Measurements from ENCODE around the gene TET1. TPM values are rescaled to one million over a fixed set of nuclear protein-coding genes. Genes with fewer than 3 reads are reported as not detected.
A peak's percentile ranks its signal among the peaks of the same experiment; 100 is the strongest.
"Not testable (repeated sequence)": the region's sequence is repeated elsewhere in the genome, so short reads cannot be mapped to it uniquely, and the experiment has no call there.

Gene TET1
- total RNA-seq, 2 donors from 2014 or later, result 0.82 to 1.6 TPM

DNA sequence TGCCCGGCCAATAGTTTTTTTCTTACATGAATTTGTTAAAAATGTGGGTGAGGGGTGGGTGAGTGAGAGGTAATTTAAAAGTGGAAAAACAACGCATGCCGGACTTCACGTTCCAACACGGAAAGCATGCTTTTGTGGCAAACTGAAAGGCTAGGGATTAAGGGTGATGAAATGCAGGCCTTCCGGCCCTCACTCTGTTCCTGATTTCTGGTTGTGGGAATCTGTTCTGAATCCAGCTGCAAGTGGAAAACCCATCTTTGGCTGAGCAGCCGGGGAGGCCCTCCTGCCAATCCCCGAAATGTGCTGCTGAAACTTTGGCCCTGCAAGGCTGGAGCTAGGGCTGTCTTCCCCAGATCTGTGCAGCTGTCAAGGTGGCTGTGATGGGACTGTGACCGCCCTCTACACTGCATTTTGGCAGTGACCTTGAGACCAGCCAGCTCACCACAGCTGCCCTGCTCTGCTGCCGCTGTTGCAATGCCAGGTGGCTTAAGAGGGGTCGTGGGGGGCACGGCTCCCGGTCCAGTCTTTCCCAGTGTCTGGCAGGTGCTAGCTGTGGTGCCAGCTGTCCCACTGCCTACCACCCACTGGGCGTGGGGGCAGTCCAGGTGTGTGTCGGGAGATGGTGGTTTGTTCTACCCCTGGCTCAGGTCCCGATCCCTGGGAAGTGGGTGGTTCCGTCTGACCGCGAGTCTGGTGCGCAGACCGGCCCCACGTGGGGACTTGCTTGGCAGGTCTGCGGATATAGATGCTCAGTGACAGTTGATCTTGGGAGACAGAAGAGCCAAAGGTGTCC is 39.0 kb downstream of the TET1 start:
- no peak for DNase-seq (ENCODE audit: low spot score in 2 of 2)
- H3K36me3 Mint-ChIP-seq, result peaks cover 0 to 10% of the 10 kb centered on the region in 2 donors
- H3K27ac Mint-ChIP-seq, result peak overlapping the region in 1 of 2 donors; percentile 79
- H3K9me3 Mint-ChIP-seq, result no peaks in the 10 kb centered on the region
- no peak for ATAC-seq

DNA sequence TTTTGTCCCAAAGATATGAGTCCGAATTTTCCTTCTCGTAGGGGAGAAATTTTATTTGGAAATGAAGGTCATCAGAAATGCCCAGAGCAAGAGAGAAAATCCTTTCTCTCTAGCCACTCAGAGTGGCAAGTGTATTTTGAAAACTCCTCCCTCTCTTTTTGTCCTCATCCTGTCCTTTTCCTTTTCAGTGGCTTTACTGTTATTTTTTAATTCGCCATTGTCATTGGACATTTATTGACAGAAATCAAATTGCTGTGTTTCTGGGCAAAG is 39.6 kb downstream of the TET1 start:
- no peak for ATAC-seq
- Mint-ChIP-seq H3K36me3 (peaks cover 0 to 10% of the 10 kb centered on the region in 2 donors), H3K9me3 (no peaks in the 10 kb centered on the region), H3K27ac (peak overlapping the region in 1 of 2 donors; percentile 79)
- DNase-seq (ENCODE audit: low spot score in 2 of 2), result no peak

DNA sequence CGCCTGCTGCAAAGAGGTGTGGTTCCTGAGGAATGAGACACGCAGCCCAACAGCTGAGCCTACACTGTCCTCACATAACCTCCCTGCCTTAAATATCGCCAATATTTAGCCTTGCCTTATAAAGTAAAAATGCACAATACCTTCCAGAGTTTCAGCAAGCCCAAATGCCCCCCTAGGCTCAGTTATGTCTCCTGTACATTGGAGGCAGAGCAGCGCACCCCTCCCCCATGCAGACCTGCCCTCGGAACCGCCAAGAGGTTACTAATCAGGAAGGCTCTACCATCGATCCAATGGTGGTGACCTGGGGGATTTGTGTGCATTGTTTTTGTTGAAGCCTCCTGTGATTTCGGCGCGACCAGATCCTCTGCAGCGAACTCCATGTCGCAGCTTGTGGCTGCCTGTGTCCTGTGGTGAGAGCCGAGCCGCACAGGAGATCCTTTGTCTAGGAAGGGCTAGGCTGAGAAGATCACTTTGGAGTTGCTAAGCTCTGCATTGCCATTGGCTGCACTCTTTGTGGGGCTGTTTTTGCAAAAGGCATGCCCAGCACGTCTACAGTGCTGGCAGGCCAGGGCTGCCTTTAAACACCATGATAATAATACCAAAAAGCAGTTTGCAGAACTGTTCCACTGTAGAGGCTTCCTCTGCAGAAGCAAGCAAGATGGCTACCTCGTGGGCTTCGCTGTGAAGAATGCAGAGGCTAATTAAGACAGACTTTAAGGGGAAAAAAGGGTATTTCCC is 40.1 kb downstream of the TET1 start:
- ATAC-seq (peak; percentile 89 to 97), DNase-seq (ENCODE audit: low spot score in 2 of 2) (peak; percentile 60 to 64)
- Mint-ChIP-seq H3K27ac (peak overlapping the region; percentile 70 to 79), H3K9me3 (no peaks in the 10 kb centered on the region), H3K36me3 (peaks cover 0 to 10% of the 10 kb centered on the region in 2 donors)

DNA sequence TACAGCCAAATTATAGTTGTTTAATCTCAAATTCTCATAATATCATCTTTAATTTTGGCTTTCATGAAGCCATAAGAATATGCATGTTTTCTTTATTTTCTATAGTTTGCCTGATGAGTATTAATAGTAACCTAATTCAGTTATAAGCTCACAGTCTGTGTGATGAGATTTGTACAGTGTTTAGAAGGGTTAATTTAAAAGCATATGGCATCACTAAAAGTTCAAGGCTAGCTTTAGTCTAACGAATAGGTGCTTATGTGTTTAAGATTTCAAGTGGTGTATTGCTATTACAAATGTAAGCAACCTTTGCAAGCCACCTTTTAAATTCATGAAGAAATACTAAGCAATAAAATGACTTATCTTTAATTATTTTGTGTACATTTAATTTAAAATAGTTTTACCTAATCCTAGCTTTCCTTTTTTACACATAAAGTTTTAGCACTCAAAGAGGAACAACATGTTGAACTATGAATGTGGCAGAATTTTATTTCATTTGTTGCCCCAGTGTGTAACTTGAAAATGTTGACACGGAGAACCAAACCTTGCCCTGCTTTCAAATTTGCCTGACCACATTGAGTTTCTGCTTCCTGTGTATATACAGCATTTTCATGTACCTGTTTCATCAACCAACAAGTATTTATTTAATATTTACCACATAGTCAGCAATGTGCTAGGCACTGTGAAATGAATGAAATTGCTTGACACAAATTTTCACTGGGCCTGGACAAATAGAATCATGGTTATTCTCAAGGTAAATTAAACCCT is 41.5 kb downstream of the TET1 start:
- peaks cover 0 to 10% of the 10 kb centered on the region in 2 donors for H3K36me3 Mint-ChIP-seq
- no peak for DNase-seq (ENCODE audit: low spot score in 2 of 2)
- H3K9me3 Mint-ChIP-seq, result no peaks in the 10 kb centered on the region
- ATAC-seq, result no peak
- H3K27ac Mint-ChIP-seq, result peak overlapping the region in 1 of 2 donors; percentile 79

DNA sequence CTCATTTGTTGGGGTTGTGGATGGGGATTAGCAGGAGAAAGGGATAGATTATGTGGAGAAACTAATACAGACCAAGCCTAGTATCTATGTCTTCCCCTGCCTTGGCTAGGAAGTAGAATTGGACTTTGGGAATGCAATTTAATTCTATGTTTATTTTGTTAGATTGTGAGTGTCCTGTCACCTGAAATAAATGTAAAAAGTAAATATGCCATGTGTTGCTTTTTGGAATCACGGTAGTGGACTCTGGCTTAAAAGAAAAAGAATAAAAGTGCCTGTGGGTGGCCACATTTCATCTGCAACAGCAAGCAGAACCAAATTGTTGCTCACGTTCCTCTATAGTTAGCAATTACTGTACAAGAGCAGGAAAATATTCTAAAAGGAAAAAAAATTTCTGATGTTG is 42.3 kb downstream of the TET1 start:
- ATAC-seq, result no peak
- Mint-ChIP-seq H3K36me3 (peaks cover 0 to 10% of the 10 kb centered on the region in 2 donors), H3K27ac (no peak overlapping the region), H3K9me3 (no peaks in the 10 kb centered on the region)
- DNase-seq (ENCODE audit: low spot score in 2 of 2), result no peak

DNA sequence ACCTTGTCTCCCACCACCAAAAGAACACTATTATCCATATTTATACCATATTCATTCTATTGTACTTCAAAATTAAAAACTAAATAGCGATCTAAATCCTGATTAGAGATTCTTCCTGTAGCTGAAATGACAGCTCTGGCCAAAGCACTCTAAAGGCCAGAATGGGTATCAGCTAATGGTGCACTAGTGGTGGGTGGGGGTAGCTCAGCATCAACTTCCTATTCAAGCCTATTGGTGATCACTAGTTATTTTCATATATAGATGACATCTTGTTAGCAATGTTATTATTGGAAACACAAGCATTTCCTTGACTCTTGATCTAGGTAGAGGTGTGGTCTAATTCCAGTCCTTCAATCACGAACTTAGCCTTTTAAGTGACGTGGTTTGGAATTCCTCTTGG is 43.6 kb downstream of the TET1 start:
- ATAC-seq, result no peak
- no peak for DNase-seq (ENCODE audit: low spot score in 2 of 2)
- H3K36me3 Mint-ChIP-seq, result peaks cover 0 to 10% of the 10 kb centered on the region in 2 donors
- H3K9me3 Mint-ChIP-seq, result no peaks in the 10 kb centered on the region
- H3K27ac Mint-ChIP-seq, result no peak overlapping the region

DNA sequence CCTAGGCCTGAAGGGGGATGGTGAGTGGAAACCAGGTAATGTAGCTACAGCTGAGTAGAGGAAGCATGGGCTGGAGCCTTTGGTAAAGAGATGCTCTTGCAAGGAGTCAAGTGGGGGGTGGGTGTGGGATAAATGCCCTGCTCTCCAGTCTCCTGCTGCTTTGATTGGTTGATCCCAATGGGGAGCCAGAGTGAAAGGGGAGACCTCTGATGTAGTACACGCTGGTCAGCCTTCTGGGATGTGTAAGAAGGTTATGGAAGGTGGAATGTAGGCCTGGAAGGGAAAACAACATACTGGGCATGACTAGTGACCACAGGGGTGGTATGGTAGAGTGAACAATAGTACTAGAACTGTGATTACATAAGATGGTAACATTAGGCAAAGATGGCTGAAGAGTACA is 44.3 kb downstream of the TET1 start:
- ATAC-seq (no peak), DNase-seq (ENCODE audit: low spot score in 2 of 2) (no peak)
- Mint-ChIP-seq H3K9me3 (no peaks in the 10 kb centered on the region), H3K27ac (peak overlapping the region in 1 of 2 donors; percentile 12), H3K36me3 (peaks cover 0 to 10% of the 10 kb centered on the region in 2 donors)

DNA sequence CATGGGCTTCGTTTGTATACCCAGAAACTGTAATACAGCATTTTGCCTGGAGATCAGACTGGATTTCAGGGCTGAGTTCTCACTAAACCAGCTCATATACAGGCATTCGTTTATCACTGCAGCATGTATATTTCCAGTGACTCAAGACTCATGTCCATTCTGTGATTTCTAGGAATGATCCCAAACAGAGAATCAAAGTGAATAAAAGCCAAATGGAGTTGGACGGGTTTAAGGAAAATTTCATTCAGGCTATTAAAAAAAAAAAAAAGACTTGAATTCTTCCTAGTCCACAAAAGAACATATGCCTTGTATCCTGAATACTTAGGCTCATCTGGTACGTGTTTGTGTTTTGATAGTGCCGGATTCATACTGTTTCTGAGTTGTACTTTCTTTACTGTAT is 46.8 kb downstream of the TET1 start:
- Mint-ChIP-seq H3K27ac (no peak overlapping the region), H3K9me3 (no peaks in the 10 kb centered on the region), H3K36me3 (peaks cover 0 to 10% of the 10 kb centered on the region in 2 donors)
- DNase-seq (ENCODE audit: low spot score in 2 of 2) (no peak), ATAC-seq (no peak)

DNA sequence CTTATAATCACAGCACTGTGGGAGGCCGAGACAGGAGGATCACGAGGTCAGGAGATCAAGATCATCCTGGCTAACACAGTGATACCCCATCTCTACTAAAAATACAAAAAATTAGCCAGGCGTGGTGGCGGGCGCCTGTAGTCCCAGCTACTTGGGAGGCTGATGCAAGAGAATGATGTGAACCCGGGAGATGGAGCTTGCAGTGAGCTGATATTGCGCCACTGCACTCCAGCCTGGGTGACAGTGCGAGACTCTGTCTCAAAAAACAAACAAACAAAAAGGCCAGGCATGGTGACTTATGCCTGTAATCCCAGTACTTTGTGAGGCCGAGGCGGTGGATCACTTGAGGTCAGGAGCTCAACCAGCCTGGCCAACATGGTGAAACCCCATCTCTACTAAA is 49.9 kb downstream of the TET1 start:
- not testable (repeated sequence) for DNase-seq (ENCODE audit: low spot score in 2 of 2); H3K9me3 Mint-ChIP-seq; H3K27ac Mint-ChIP-seq; H3K36me3 Mint-ChIP-seq; ATAC-seq

DNA sequence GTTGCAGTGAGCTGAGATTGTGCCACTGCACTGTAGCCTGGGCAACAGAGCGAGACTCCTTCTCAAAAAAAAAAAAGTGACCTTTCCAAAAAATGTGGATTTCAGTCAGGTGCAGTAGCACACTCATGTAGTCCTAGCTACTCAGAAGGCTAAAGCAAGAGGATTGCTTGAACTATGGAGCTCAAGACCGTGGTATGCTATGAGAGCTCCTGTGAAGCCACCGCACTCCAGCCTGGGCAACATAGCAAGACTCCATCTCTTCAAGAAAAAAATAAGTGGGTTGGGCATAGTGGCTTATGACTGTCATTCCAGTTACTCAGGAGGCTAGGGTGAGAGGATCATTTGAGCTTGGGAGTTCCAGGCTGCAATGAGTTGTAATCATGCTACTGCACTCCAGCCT is 51.1 kb downstream of the TET1 start:
- H3K9me3 Mint-ChIP-seq, result no peaks in the 10 kb centered on the region
- ATAC-seq, result no peak
- DNase-seq (ENCODE audit: low spot score in 2 of 2), result no peak
- H3K27ac Mint-ChIP-seq, result no peak overlapping the region
- no peaks in the 10 kb centered on the region for H3K36me3 Mint-ChIP-seq

DNA sequence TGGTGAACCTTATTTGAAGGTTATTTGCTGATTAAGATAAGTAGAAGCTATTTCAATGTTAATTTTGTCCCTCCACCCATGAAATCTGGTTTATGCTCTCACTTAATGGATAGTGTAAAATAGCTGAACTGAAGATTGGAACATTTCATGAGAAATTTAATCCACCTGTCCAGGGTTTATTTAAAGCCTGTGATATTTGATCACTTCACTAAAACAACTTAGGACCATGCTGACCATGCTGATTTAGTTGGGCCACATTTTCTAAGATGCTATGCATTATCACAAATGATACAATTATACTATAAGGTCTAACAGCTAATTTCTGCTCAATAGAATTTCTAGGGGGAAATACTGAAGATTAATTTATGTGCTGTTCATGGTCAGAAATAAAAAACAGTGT is 53.8 kb downstream of the TET1 start:
- not testable (repeated sequence) for H3K9me3 Mint-ChIP-seq; ATAC-seq; DNase-seq (ENCODE audit: low spot score in 2 of 2); H3K36me3 Mint-ChIP-seq; H3K27ac Mint-ChIP-seq

DNA sequence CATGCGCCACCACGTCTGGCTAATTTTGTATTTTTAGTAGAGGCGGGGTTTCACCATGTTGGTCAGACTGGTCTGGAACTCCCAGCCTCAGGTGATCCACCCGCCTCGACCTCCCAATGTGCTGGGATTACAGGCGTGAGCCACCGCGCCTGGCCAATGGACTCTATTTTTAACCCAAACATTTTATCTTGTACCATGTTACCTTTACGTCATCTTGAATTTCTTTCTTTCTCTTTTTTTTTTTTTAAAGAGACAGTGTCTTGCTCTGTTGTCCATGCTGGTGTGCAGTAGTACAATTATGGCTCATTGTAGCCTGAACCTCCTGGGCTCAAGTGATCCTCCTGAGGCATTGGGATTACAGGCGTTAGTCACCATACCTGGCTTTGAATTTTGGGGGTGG is 57.6 kb downstream of the TET1 start:
- H3K9me3 Mint-ChIP-seq; H3K27ac Mint-ChIP-seq; DNase-seq (ENCODE audit: low spot score in 2 of 2); H3K36me3 Mint-ChIP-seq; ATAC-seq: not testable (repeated sequence)

DNA sequence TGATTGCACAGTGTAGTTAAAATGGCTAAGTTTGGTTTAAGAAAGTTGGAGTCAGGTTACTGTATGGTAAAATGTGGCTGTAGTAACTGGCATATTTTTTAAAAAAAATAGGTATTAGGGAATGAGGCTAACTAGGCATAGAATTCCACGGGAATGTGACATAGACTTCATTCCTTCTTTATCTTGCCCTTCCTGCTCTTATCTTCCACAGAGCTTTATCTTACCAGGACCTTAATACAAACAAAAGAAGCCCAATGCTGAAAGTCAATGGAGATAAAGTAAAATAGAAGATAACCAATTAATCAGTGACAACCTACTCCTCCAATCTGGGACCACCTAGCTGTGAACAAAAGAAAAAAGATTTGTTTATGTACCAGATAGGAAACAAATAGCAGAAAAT is 58.1 kb downstream of the TET1 start:
- DNase-seq (ENCODE audit: low spot score in 2 of 2) (no peak), ATAC-seq (no peak)
- H3K36me3 Mint-ChIP-seq, result no peaks in the 10 kb centered on the region
- no peaks in the 10 kb centered on the region for H3K9me3 Mint-ChIP-seq
- H3K27ac Mint-ChIP-seq, result no peak overlapping the region

DNA sequence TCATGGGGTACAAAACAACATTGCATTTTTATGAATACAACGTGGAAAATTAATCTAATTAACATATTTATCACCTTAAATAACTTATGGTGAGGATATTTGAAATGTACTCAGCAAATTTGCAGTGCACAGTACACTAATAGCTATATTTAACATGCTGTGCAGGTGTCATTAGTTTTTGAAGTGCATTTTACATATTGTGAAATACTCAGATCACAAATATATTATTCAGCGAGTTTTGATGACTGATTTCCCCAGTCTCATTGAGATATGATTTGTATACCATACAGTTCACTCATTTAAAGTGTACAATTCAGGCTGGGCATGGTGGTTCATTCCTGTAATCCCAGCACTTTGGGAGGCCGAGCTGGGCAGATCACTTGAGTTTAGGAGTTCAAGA is 59.5 kb downstream of the TET1 start:
- ATAC-seq (no peak), DNase-seq (ENCODE audit: low spot score in 2 of 2) (no peak)
- Mint-ChIP-seq H3K36me3 (no peaks in the 10 kb centered on the region), H3K27ac (no peak overlapping the region), H3K9me3 (no peaks in the 10 kb centered on the region)

DNA sequence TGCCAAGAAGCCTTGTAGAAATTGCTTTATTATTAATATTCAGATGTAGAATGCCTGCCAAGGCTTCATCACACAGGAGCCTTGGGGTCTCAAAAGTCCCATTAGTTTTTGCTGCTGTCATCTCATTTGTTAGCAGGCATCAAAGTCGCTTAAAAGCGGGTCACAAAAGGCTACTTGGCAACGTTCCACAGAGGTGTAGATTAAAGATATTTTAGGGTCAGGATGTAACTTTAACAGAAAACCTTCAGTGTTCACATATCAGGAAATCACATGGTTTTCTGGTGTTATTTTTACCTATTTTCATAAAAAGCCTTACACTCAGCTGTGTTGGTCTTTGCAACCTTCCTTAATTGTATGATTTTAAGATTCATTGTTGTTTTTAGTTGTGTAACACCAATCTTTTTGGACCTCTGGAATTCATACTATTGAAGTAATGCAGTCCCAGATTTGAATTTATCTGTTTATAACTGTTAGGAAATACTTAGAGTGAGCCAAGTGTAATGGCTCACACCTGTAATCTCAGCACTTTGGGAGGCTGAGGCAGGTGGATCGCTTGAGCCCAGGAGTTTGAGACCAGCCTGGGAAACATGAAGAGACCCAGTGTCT is 65.3 kb downstream of the TET1 start:
- DNase-seq (ENCODE audit: low spot score in 2 of 2), result no peak
- H3K36me3 Mint-ChIP-seq, result no peaks in the 10 kb centered on the region

DNA sequence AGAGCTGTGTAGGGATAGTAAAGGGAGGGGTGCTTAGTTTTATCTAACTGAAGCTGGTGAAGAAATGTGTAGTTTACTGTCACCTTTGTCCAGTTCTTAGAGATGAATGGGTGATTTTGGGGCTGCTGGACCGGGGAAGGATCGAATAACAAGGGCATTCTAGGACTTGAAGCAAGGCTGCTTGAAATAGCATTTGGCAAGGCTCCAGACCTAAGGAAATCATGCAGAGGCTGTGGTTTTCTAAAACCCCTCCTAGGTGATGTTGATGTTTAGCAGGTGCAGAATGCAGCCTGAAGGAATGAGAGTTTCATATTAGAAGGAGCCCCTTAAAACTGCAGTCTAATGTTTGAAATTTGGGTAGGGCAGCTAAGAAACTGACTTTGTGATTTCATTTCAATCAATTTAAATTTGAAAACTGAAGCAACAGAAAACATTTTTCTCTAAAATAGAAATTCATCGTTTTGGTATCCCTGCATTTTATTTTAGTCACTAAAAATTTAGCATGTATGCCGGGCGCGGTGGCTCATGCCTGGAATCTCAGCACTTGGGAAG is 68.5 kb downstream of the TET1 start:
- Mint-ChIP-seq H3K27ac (no peak overlapping the region), H3K36me3 (no peaks in the 10 kb centered on the region)

More for the DNA sequence above, 65.3 kb downstream of the TET1 start:
- no peak for ATAC-seq
- Mint-ChIP-seq H3K9me3 (no peaks in the 10 kb centered on the region), H3K27ac (peak overlapping the region in 1 of 2 donors; percentile 25)

DNA sequence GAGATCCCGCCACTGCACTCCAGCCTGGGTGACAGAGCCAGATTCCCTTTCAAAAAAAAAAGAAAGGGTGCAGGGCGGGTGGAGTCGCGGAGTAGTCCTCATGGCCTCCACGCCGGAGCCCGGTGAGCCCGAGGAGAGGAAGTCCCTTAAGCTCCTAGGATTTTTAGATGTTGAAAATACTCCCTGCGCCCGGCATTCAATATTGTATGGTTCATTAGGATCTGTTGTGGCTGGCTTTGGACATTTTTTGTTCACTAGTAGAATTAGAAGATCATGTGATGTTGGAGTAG is 72.1 kb downstream of the TET1 start:
- not testable (repeated sequence) for H3K27ac Mint-ChIP-seq; ATAC-seq; H3K9me3 Mint-ChIP-seq; DNase-seq (ENCODE audit: low spot score in 2 of 2); H3K36me3 Mint-ChIP-seq

More for the DNA sequence above, 68.5 kb downstream of the TET1 start:
- no peak for DNase-seq (ENCODE audit: low spot score in 2 of 2)
- H3K9me3 Mint-ChIP-seq, result no peaks in the 10 kb centered on the region
- no peak for ATAC-seq
